GM19467 (cell line): ENCODE measurements around the gene KRT14.
"Not testable (repeated sequence)": the region's sequence is repeated elsewhere in the genome, so short reads cannot be mapped to it uniquely, and the experiment has no call there.

Experiments
- ATAC-seq: cut with Tn5 transposase; IDR thresholded peaks from one replicate; pipeline ENCODE4 v1.9.1; 2021; ENCODE audit warnings: mild to moderate bottlenecking, moderate library complexity; ENCODE audit not compliant: unreplicated experiment

Gene KRT14

DNA sequence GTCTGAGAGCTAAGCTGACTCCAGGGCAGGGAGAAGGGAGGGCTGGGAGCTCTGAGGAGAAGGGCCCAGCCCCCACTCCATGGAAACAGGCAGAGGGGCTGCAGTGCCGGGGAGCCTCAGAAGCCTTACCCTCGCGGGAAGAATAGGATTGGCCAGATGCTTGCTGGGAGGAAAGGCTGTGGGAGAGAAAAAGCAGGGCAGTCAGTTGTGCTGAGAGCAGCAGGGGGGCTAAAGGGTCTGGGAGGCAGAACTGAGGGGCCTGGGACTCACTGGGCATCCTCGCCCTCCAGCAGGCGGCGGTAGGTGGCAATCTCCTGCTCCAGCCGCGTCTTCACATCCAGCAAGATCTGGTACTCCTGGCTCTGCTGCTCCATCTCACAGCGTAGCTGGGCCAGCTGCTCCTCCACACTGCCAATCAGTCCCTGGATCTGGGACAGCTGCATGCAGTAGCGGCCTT lies 23.4 kb upstream of the KRT14 start:
- ATAC-seq: not testable (repeated sequence)

DNA sequence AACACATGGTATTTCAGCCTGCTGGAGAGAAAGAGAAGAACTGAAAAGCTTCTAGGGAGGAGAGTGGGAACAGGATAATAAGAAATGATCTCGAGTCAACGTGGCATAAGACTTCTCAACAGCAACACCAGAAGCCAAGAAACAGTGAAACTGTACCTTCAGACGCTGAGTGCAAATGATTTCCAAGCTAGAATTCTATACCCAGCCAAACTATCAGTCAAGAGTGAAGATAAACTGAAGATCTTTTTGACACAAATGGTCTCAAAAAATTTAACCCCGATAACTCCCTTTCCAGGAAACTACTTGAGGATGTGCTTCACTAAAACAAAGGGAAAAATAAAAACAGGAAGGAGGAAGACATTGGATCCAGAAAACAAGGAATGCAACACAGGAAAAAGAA lies 20.2 kb upstream of the KRT14 start:
- ATAC-seq: not testable (repeated sequence)

DNA sequence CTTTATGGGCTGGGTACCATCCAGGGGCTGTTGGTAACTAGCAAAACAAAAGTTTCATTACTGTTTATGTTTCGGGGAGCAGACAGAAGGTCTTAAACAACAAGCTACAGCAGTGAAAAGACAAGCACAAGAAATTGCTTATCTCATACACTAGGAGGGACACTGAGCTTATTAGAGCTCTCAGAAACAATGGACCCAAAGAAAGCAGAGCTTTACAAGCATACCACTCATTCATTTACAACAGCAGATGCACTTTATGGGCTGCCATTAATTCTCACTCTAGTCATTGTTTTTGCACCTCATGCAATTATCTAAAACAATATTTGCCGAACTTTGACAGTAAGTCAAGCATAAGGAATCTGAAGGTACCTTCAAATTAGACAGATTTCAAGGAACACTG lies 15.8 kb upstream of the KRT14 start:
- ATAC-seq: no peak

DNA sequence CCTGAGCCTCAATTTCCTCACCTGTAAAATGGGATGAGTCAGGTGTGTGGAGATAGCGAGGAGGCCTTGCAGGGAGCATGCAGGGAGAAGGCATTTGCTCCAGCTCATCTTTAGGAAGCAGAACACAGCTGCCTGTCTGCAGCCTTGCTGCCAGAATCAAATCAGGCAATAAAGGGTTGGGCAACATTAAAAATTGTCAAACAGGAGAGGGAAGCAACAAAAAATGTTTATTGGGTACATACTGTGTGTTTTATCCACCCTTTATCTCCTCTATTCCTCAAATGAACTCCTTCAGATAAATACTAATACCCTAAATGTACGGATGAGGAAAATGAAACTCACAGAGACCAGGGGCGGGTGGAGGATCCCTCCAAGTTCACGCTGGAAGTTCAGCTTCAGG lies 13.6 kb upstream of the KRT14 start:
- ATAC-seq: no peak

- no peak for ATAC-seq
Observed at GRCh38 chr17:41599680-41600079, 13.0 kb upstream of the KRT14 start.

DNA sequence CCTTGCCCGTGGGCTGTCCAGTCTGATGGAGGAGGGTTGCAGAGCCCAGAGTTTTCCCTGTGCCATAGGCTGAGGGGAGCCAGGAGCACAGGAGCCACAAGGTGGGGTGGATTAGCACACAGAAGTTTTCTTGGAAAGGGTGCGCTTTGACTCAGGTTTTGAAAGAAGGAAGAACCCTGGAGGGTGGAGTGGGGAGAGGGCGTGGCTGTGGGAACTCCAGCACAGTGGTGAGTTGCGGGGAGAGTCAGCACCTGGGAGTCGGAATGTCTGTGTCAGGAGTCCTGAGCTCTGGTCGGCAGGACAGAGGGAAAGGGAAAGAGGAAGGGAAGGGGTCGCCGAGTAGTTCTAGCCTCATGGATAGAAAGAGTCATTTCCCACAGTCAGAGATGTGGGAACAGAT lies 8.9 kb upstream of the KRT14 start:
- ATAC-seq: no peak

DNA sequence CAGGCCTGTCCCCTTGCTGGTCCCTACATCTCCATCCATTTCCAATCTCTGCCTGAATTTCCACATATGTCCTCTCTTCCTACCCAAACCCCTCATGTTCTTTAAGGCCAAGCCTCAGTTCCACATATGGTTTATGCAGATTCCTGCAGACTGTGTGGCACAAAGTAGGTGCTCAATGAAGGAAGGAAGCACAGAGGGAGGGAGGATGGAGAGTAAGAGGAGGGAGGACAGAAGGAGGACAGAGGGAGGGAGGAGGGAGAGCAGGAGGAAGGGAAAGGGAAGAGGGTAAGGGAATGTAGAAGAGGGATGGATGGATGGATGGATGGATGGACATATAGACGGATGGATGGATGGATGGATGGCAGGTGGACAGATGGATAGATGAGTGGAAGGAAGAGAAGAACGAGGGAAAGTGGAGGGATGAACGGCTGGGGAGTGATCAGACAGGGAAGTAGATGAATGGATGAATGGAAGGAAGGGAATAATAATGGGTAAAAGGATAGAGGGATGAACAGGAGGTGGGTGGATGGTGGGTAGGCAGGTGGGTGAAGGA lies 7.7 kb upstream of the KRT14 start:
- ATAC-seq: no peak

- no peak for ATAC-seq
Observed at GRCh38 chr17:41593306-41593981, 6.7 kb upstream of the KRT14 start.

DNA sequence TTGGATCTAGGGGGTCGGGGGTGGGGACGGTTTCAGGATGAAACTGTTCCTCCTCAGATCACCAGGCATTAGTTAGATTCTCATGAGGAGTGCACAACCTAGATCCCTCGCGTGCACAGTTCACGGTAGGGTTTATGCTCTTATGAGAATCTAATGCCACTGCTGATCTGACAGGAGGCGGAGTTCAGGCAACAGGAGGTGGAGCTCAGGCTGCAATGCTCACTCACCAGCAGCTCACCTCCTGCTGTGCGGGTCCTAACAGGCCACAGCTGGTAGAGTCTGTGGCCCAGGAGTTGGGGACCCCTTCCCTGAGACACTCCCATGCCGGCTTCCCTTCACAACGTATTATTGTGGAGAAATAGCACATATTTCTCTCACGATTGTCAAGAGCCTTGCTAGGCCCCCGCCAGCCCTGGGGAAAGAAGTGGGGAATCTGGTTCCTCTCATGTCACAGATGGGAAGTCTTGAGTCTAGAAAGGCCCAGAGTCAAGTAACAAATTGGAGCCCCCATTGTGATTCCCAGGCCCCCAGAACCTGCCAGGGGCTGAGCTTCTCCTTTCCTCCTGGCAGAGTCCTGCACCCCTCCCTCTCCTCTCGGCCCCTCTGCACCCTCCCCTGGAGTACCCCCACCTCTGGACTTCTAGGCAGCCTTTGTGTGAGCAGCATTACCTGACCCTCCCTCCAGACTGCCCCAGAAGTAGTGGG lies 6.1 kb upstream of the KRT14 start:
- no peak for ATAC-seq

GRCh38 chr17:41589301-41589700 lies 2.6 kb upstream of the KRT14 start:
- no peak for ATAC-seq

- no peak for ATAC-seq
Observed at GRCh38 chr17:41588126-41588810, 1.6 kb upstream of the KRT14 start.

- ATAC-seq: no peak
Observed at GRCh38 chr17:41585301-41586056, 1.2 kb downstream of the KRT14 start.

DNA sequence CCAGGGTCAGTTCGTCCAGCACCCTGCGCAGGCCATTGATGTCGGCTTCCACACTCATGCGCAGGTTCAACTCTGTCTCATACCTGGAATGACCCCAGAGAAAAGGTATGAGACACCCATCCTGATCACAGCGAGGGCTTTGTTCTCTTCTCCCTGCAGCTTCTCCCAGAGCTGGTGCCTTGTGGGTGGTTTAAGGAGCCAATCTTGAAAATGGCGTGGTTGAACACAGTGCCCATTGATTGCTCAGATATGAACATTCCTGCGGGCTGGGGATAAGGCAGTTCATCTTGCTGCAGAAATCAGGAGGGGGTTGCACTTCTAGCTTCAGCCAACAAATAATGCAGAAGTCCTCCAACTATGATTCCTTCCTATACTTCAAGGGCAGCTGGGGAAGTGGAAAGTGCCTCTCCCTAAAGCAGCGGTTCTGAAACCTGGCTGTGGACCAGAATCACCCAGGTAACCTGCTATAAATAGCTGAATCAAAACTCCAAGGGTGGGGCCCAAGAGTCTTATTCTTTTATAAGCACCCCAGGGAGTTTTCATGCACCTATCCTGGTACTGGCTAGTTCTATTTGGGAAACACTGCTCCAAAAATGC lies 2.3 kb downstream of the KRT14 start:
- ATAC-seq: not testable (repeated sequence)

- no peak for ATAC-seq
Observed at GRCh38 chr17:41583137-41584127, 3.3 kb downstream of the KRT14 start.

- ATAC-seq: not testable (repeated sequence)
Observed at GRCh38 chr17:41582061-41582968, 4.4 kb downstream of the KRT14 start.

- ATAC-seq: no peak
Observed at GRCh38 chr17:41581366-41582060, 5.2 kb downstream of the KRT14 start.

- ATAC-seq: no peak
Observed at GRCh38 chr17:41580687-41581365, 5.9 kb downstream of the KRT14 start.
